Placental pericyte (primary cell): ENCODE data around the gene WDR70. TPM values are rescaled to one million over a fixed set of nuclear protein-coding genes. Genes with fewer than 3 reads are reported as not detected.

Experiments
- small RNA-seq: library from RNA; depleted of rRNA; stranded (forward); fragments of <200 nt; gene quantifications from one replicate; pipeline ENCODE3, GENCODE V24; 2012; ENCODE audit warnings: low replicate concordance
- total RNA-seq: library from RNA; depleted of rRNA; stranded (reverse); fragments of >200 nt; gene quantifications from 2 replicates; pipeline ENCODE4 v1.2.3, GENCODE V29; 2012

WDR70 gene
- total RNA-seq = 21.3 and 33.7 TPM in 2 replicates

GRCh38 chr5:37379100-37379628 is at the start of gene WDR70:
Gene WDR70 (plus strand): TSS chr5:37379318. CDS start chr5:37379368, 50 bp downstream.

DNA sequence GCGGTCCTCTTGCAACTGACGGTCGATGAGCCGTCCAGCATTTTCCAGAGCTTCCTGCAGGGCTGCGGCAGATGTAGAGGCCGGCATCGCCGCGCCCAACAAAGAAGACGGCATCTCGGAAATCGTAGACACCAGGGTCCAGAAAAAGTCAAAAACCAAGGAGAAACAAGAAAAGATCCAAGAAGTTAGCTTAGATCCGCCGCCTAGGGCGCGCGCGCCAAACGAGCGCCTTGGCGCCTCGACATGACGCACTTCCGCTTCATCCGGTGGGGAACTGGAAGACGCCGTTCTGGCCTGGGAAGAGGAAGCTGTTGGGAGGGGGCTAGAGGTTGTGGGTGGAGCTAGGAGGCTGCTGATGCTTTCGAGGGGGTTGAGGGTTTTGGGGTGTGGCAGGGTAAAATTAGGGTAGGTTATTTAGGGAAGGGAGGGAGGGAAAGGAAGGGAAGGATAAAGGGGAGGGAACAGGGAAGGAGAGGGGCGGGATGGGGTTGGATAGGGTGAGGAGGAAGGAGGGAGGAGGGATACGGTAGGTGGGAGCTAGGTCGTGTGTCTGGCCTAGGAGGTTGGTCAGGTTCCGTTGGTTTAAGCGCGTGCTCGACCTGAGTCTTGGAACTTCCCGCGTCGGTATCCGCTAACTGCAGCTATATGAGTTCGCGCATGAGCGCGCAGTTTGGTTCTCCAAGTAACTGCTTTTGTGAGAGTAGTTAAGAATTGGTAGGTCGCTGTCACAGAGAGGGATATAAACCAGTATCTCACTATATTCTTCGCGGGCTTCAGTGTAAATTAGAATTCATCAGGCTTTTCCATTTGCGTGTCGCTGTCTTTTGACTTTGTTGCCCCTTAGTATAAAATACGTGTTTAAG is 8.0 kb upstream of the WDR70 start, which contains the start of gene NUP155:
NUP155 (minus strand) TSS at position 243 of the 863 bp plus-strand sequence; CDS start at position 114, 129 bp downstream.

Small RNAs within 50 kb of the gene (small RNA-seq; reads per million reads assigned to genes)
- gene RNU6-1190P = not detected
- not detected for gene RNU6-484P

Other genes starting within 250 kb of the WDR70 start
- gene CPLANE1, start 129.9 kb upstream of the WDR70 start, total RNA-seq = 17.7 and 34.4 TPM in 2 replicates
- 20.6 and 81.2 TPM in 2 replicates for gene NUP155, start 8.2 kb upstream of the WDR70 start, total RNA-seq